ENCODE data around the gene SEMA3A. TPM values are rescaled to one million over a fixed set of nuclear protein-coding genes. Genes with fewer than 3 reads are reported as not detected.

The SEMA3A gene
- total and polyA plus RNA-seq, 2 experiments from 2014 or later, result 19.8 to 46.4 TPM

GRCh38 chr7:84057576-84057975 lies 137.0 kb downstream of the SEMA3A start:
- Histone ChIP-seq H3K79me2 (replicated peaks; ENCODE audit: insufficient read depth) (peaks cover 10% of the 10 kb centered on the region; the same call in 1 of the 2 replicates), H3K27ac (ENCODE audit: low read depth) (no peak overlapping the region), H3K4me3 (no peak overlapping the region), H3K4me2 (no peak overlapping the region), H2AFZ (no peak overlapping the region), H4K20me1 (replicated peaks; ENCODE audit: insufficient read depth) (no peaks in the 10 kb centered on the region), H3K36me3 (ENCODE audit: insufficient read depth) (no peaks in the 10 kb centered on the region), H3K9me2 (ENCODE audit: insufficient read depth) (no peaks in the 10 kb centered on the region), H3K4me1 (ENCODE audit: insufficient read depth) (peaks cover 20% of the 10 kb centered on the region), H3F3A (replicated peaks; ENCODE audit: low read depth) (no peaks in the 10 kb centered on the region), H3K27me3 (ENCODE audit: insufficient read depth) (no peaks in the 10 kb centered on the region)
- Mint-ChIP-seq H3K27ac (no peak overlapping the region), H3K36me3 (ENCODE audit: low read depth) (peaks cover 23% of the 10 kb centered on the region), H3K4me3 (no peak overlapping the region), H3K4me1 (peaks cover 30% of the 10 kb centered on the region), H3K9me3 (peaks cover 6% of the 10 kb centered on the region; the same call in 2 of the 3 replicates), H3K27me3 (ENCODE audit: insufficient read depth, low read depth, poor library complexity) (peaks cover 2% of the 10 kb centered on the region)
- no peak for DNase-seq (ENCODE audit: low spot score)
- TF ChIP-seq NANOG (IDR thresholded peaks at IDR 0.05; ENCODE audit: borderline replicate concordance), result no peak
- no peak for TF ChIP-seq CTCF (conservative IDR thresholded peaks at IDR 0.05; ENCODE audit: low read depth in 2 of 2)
- no peak for ATAC-seq

- H3K4me2 ChIP-seq, result no peak overlapping the region
- Mint-ChIP-seq H3K4me1 (peaks cover 22% of the 10 kb centered on the region), H3K27me3 (ENCODE audit: insufficient read depth, low read depth, poor library complexity) (no peaks in the 10 kb centered on the region), H3K36me3 (ENCODE audit: low read depth) (peaks cover 25% of the 10 kb centered on the region), H3K27ac (no peak overlapping the region; the same call in 1 of the 2 replicates), H3K9me3 (peaks cover 6% of the 10 kb centered on the region; the same call in 2 of the 3 replicates), H3K4me3 (no peak overlapping the region)
- no peak overlapping the region for H2AFZ ChIP-seq
- peaks cover 13% of the 10 kb centered on the region for H3K4me1 ChIP-seq (ENCODE audit: insufficient read depth)
- H3K9me2 ChIP-seq (ENCODE audit: insufficient read depth), result no peaks in the 10 kb centered on the region
- H3F3A ChIP-seq (replicated peaks; ENCODE audit: low read depth), result no peaks in the 10 kb centered on the region
- no peaks in the 10 kb centered on the region for H3K27me3 ChIP-seq (ENCODE audit: insufficient read depth)
- ATAC-seq, result no peak
- H4K20me1 ChIP-seq (replicated peaks; ENCODE audit: insufficient read depth), result no peaks in the 10 kb centered on the region
- H3K4me3 ChIP-seq, result no peak overlapping the region
- peak overlapping the region; percentile 14; the same call in 1 of the 2 replicates for H3K27ac ChIP-seq (ENCODE audit: low read depth)
- DNase-seq (ENCODE audit: low spot score), result no peak
- no peaks in the 10 kb centered on the region for H3K36me3 ChIP-seq (ENCODE audit: insufficient read depth)
- H3K79me2 ChIP-seq (replicated peaks; ENCODE audit: insufficient read depth), result no peaks in the 10 kb centered on the region
- TF ChIP-seq ZNF114 (CRISPR knock-in tag; IDR thresholded peaks at IDR 0.05) (no peak), EZH2phosphoT487 (IDR thresholded peaks at IDR 0.05; ENCODE audit: unreplicated experiment) (no peak), EZH2 (IDR thresholded peaks at IDR 0.05; ENCODE audit: low read depth, unreplicated experiment) (no peak), ZNF462 (CRISPR knock-in tag; IDR thresholded peaks at IDR 0.05) (no peak), STAT1 (IDR thresholded peaks at IDR 0.05; ENCODE audit: unreplicated experiment) (no peak), ETS1 (IDR thresholded peaks at IDR 0.05) (no peak), CTCF (conservative IDR thresholded peaks at IDR 0.05; ENCODE audit: low read depth in 2 of 2) (no peak), ZNF331 (CRISPR knock-in tag; IDR thresholded peaks at IDR 0.05; ENCODE audit: low read depth) (no peak)
These were observed 138.5 kb downstream of the SEMA3A start for GRCh38 chr7:84055904-84056605.
